HEK293 (cell line): ENCODE measurements around the gene CACNA1G.

ENCODE experiments used
- FEZF1 ChIP-seq: fragments of 450-650 bp; formaldehyde crosslinking; IDR thresholded peaks from 2 replicates; pipeline ENCODE4 v1.5.1; 2016; ENCODE audit warnings: missing biosample characterization, missing genetic modification characterization
- TF ChIP-seq, protein P1 (sequence below): fragments of 450-650 bp; formaldehyde crosslinking; IDR thresholded peaks from 2 replicates; pipeline ENCODE4 v1.5.1; 2016; ENCODE audit warnings: missing biosample characterization, missing genetic modification characterization

- TF ChIP-seq FEZF1 (tag by site-specific recombination), result no peak
- TF ChIP-seq, protein P1, sequence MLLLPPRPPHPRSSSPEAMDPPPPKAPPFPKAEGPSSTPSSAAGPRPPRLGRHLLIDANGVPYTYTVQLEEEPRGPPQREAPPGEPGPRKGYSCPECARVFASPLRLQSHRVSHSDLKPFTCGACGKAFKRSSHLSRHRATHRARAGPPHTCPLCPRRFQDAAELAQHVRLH (tag by site-specific recombination), result no peak
Measured at GRCh38 chr17:50550661-50551432, 9.7 kb upstream of the CACNA1G start.
